ENCODE measurements around the gene RAMP3. TPM values are rescaled to one million over a fixed set of nuclear protein-coding genes. Genes with fewer than 3 reads are reported as not detected.

The RAMP3 gene
- total RNA-seq, 1 donor from 2014 or later: not detected

GRCh38 chr7:45230083-45230482 is 72.5 kb downstream of the RAMP3 start:
- Histone ChIP-seq H3K4me1 (ENCODE audit: insufficient read depth, low read length) (no peaks in the 10 kb centered on the region), H3K9ac (ENCODE audit: low read length) (no peak overlapping the region), H3K4me2 (ENCODE audit: low read length) (no peak overlapping the region), H3K27ac (ENCODE audit: low read depth, low read length) (no peak overlapping the region), H2AFZ (ENCODE audit: low read depth, low read length) (no peak overlapping the region), H4K20me1 (ENCODE audit: insufficient read depth, low read length) (no peaks in the 10 kb centered on the region), H3K79me2 (ENCODE audit: insufficient read depth, low read length) (no peaks in the 10 kb centered on the region), H3K4me3 (ENCODE audit: insufficient read depth, low read depth, low read length) (no peak overlapping the region), H3K27me3 (ENCODE audit: insufficient read depth, low read length) (peaks cover 15% of the 10 kb centered on the region), H3K9me3 (ENCODE audit: insufficient read depth, low read depth, low read length) (no peaks in the 10 kb centered on the region), H3K36me3 (ENCODE audit: insufficient read depth, low read length) (no peaks in the 10 kb centered on the region)
- Mint-ChIP-seq H3K4me1 (ENCODE audit: low read depth, unreplicated experiment) (no peaks in the 10 kb centered on the region), H3K4me3 (ENCODE audit: unreplicated experiment) (no peak overlapping the region), H3K36me3 (ENCODE audit: low read depth, unreplicated experiment) (no peaks in the 10 kb centered on the region), H3K27ac (ENCODE audit: unreplicated experiment) (no peak overlapping the region), H3K9me3 (ENCODE audit: unreplicated experiment) (no peaks in the 10 kb centered on the region), H3K27me3 (ENCODE audit: low read depth, unreplicated experiment) (peaks cover 51% of the 10 kb centered on the region)
- FAIRE-seq: no peak
- TF ChIP-seq CTCF (IDR thresholded peaks at IDR 0.05; ENCODE audit: insufficient read depth, low read depth, low read length): no peak
- TF ChIP-seq EZH2 (IDR thresholded peaks at IDR 0.05; ENCODE audit: insufficient read depth, low read length): no peak
- DNase-seq (ENCODE audit: low read depth): no peak

GRCh38 chr7:45230611-45231165 is 73.1 kb downstream of the RAMP3 start:
- Mint-ChIP-seq H3K4me3 (ENCODE audit: unreplicated experiment) (no peak overlapping the region), H3K36me3 (ENCODE audit: low read depth, unreplicated experiment) (no peaks in the 10 kb centered on the region), H3K27ac (ENCODE audit: unreplicated experiment) (no peak overlapping the region), H3K27me3 (ENCODE audit: low read depth, unreplicated experiment) (peaks cover 53% of the 10 kb centered on the region), H3K9me3 (ENCODE audit: unreplicated experiment) (no peaks in the 10 kb centered on the region), H3K4me1 (ENCODE audit: low read depth, unreplicated experiment) (no peaks in the 10 kb centered on the region)
- no peak overlapping the region for H3K27ac ChIP-seq (ENCODE audit: low read depth, low read length)
- no peaks in the 10 kb centered on the region for H4K20me1 ChIP-seq (ENCODE audit: insufficient read depth, low read length)
- H3K4me3 ChIP-seq (ENCODE audit: insufficient read depth, low read depth, low read length): no peak overlapping the region
- FAIRE-seq: no peak
- no peak overlapping the region for H3K4me2 ChIP-seq (ENCODE audit: low read length)
- no peaks in the 10 kb centered on the region for H3K79me2 ChIP-seq (ENCODE audit: insufficient read depth, low read length)
- H2AFZ ChIP-seq (ENCODE audit: low read depth, low read length): no peak overlapping the region
- H3K4me1 ChIP-seq (ENCODE audit: insufficient read depth, low read length): no peaks in the 10 kb centered on the region
- peaks cover 15% of the 10 kb centered on the region for H3K27me3 ChIP-seq (ENCODE audit: insufficient read depth, low read length)
- H3K36me3 ChIP-seq (ENCODE audit: insufficient read depth, low read length): no peaks in the 10 kb centered on the region
- no peaks in the 10 kb centered on the region for H3K9me3 ChIP-seq (ENCODE audit: insufficient read depth, low read depth, low read length)
- TF ChIP-seq EZH2 (IDR thresholded peaks at IDR 0.05; ENCODE audit: insufficient read depth, low read length) (no peak), CTCF (IDR thresholded peaks at IDR 0.05; ENCODE audit: insufficient read depth, low read depth, low read length) (no peak)
- no peak overlapping the region for H3K9ac ChIP-seq (ENCODE audit: low read length)
- no peak for DNase-seq (ENCODE audit: low read depth)

GRCh38 chr7:45233249-45233775 is 75.7 kb downstream of the RAMP3 start:
- Histone ChIP-seq H3K4me2 (ENCODE audit: low read length) (no peak overlapping the region), H3K36me3 (ENCODE audit: insufficient read depth, low read length) (no peaks in the 10 kb centered on the region), H3K79me2 (ENCODE audit: insufficient read depth, low read length) (no peaks in the 10 kb centered on the region), H3K27ac (ENCODE audit: low read depth, low read length) (no peak overlapping the region), H3K27me3 (ENCODE audit: insufficient read depth, low read length) (peaks cover 11% of the 10 kb centered on the region), H3K4me3 (ENCODE audit: insufficient read depth, low read depth, low read length) (no peak overlapping the region), H2AFZ (ENCODE audit: low read depth, low read length) (no peak overlapping the region), H3K4me1 (ENCODE audit: insufficient read depth, low read length) (no peaks in the 10 kb centered on the region), H3K9me3 (ENCODE audit: insufficient read depth, low read depth, low read length) (no peaks in the 10 kb centered on the region), H4K20me1 (ENCODE audit: insufficient read depth, low read length) (no peaks in the 10 kb centered on the region), H3K9ac (ENCODE audit: low read length) (no peak overlapping the region)
- Mint-ChIP-seq H3K27me3 (ENCODE audit: low read depth, unreplicated experiment) (peaks cover 44% of the 10 kb centered on the region), H3K4me3 (ENCODE audit: unreplicated experiment) (no peak overlapping the region), H3K9me3 (ENCODE audit: unreplicated experiment) (peaks cover 5% of the 10 kb centered on the region), H3K4me1 (ENCODE audit: low read depth, unreplicated experiment) (no peaks in the 10 kb centered on the region), H3K27ac (ENCODE audit: unreplicated experiment) (no peak overlapping the region), H3K36me3 (ENCODE audit: low read depth, unreplicated experiment) (no peaks in the 10 kb centered on the region)
- no peak for FAIRE-seq
- TF ChIP-seq EZH2 (IDR thresholded peaks at IDR 0.05; ENCODE audit: insufficient read depth, low read length) (no peak), CTCF (IDR thresholded peaks at IDR 0.05; ENCODE audit: insufficient read depth, low read depth, low read length) (no peak)
- DNase-seq (ENCODE audit: low read depth): no peak

All from astrocyte (in vitro differentiated cells and primary cell).